GM15510 (cell line): ENCODE measurements around the gene NCAPG2.

ENCODE experiments used
- POLR2A ChIP-seq: IDR thresholded peaks from 3 replicates; pipeline ENCODE4 v1.6.1; 2011; ENCODE audit warnings: borderline replicate concordance; ENCODE audit not compliant: insufficient read length; ENCODE audit errors: extremely low read depth

Gene NCAPG2

DNA sequence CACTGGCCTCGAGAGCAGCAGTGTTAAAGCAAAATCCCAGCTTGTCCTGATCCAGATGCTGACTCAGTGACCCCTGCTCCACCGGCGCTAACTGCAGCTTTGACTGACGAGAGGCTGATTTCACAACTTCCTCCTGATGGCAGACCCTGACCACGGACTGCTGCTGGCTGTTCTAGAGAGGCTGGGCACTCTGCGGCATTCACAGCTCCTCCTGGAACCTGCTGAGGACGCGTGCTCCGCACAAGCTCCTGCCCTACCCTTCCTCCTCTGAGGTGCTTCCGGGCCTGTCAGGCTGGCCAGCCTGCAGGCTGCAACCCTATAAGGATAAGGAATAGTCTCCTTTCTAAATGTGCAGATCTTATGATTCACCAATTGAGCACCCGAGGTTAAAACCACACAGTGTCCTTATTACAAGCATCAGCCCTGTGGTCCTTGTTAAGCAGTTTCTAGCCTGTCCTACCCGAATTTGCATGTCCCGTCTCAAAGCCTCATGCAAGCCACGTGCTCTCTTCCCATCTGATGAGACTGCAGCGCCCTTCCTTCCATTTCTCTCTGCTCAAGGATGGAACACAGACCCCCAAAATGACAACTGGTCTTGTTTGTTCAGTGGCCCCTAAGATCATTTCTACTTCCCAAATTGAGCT, 35.5 kb upstream of the NCAPG2 start:
- TF ChIP-seq POLR2A = no peak

DNA sequence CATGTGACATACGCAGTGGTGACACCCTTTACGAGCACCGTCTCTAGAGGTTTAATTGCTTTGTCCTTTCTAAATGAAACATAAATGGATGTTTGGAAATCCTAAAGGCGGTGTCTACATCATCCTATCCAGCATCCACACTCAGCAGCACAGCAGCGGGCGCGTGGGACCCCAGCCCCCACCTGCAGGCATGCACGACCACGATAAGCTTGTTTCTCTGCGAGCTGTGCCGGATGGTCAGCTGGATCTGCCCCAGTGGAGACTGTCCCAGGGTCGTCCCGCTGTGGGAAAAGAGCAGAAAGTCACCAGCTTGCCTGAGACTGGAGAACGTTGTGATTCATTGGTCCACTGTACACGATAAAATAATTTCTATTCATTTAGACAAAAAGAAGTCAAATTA, 34.2 kb upstream of the NCAPG2 start:
- no peak for TF ChIP-seq POLR2A

DNA sequence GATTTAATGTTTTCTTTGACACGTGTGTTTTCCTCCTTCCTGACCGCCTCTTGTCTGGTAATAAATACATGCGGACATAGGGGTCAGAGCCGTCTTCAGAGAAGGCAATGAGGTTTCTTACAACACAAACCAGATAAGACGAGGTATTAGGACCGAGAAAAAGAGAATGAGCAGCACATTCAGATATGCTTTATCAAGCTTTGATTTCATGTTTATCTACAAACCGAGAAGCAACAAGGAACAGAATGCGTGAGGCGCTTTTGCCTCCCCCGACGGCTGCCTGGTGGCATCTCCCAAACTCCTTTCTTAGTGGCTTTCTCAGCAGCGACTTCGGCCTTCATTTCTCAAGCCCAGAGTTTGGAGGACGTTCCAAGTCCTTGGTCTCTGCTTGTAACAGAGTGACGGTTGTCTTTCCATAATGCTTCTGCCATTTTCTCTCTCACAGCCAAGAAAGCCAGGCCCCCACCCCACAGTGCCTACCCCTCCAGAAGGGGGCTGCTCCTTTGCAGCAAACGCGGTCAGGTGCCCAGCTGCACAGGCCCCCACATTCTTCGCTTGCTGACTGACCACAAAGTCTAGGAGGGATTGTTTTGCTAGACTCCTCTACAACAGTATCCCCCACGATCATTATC, 32.6 kb upstream of the NCAPG2 start:
- no peak for TF ChIP-seq POLR2A

GRCh38 chr7:158735935-158736334, 31.3 kb upstream of the NCAPG2 start:
- no peak for TF ChIP-seq POLR2A

DNA sequence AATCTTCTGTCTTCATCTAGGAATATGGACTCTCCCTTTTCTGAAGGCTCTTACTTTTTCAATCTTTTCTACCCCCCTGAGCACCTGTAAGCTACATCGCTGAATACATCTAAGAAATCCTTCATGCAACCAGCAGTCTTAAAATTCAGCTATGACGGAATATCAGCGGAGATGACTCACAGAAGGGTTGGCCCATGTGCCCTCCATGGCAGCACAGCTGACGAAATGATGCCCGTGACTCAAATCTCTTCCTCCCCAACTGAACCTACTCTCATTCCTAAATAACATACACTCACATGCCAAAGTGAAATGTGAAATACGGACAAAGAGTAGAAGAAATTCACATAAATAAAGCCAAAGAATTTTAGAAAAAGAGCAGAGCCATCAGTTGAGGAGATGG, 30.3 kb upstream of the NCAPG2 start:
- no peak for TF ChIP-seq POLR2A

DNA sequence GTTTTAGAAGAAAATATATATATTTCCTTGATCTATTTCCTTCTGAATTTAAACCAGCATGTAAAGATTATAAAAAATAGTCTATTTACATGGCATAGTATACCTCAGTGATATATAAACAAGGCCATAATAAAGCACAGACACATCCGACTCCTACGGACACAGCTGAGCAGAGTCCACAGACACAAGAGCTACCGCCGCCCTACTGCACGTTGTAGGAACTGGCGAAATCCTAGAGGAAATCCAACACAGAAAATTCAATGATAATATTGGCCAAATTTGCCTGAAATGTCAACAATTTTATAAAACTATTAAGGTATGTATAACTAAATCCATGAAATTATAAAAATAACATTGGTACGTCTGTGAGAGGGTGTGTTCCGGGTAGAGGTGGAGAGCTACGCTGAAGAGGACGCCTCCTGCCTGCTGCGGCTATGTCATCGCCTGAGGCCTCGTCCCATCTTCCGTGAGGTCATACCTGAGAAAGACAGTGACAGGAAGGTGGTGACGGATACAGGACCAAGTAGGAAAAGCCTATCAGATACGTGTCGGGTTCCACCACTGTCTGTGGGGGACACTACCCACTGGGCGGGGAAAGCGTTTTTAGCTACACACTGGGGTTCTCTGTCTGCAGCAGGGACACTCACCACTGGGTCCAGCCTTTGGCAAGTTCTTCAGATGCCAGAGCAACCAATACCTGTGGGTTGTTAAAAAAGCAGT, 29.3 kb upstream of the NCAPG2 start:
- no peak for TF ChIP-seq POLR2A

DNA sequence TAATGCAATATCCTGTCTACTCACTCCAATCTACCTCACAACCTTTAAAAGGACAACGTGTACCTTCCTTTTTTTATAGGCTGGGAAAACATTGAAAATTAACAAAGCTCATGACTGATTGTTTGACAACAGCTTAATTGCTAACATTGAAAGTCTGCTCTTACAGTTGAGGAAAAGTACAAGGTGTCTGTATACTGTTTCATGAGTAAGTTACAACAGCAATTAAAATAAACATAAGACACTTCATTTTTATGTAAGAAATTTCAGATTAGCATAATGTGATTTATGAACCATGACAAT, 28.6 kb upstream of the NCAPG2 start:
- no peak for TF ChIP-seq POLR2A

- no peak for TF ChIP-seq POLR2A
Observed at GRCh38 chr7:158732494-158733219, 28.1 kb upstream of the NCAPG2 start.

GRCh38 chr7:158731761-158732160, 27.2 kb upstream of the NCAPG2 start:
- TF ChIP-seq POLR2A = no peak

DNA sequence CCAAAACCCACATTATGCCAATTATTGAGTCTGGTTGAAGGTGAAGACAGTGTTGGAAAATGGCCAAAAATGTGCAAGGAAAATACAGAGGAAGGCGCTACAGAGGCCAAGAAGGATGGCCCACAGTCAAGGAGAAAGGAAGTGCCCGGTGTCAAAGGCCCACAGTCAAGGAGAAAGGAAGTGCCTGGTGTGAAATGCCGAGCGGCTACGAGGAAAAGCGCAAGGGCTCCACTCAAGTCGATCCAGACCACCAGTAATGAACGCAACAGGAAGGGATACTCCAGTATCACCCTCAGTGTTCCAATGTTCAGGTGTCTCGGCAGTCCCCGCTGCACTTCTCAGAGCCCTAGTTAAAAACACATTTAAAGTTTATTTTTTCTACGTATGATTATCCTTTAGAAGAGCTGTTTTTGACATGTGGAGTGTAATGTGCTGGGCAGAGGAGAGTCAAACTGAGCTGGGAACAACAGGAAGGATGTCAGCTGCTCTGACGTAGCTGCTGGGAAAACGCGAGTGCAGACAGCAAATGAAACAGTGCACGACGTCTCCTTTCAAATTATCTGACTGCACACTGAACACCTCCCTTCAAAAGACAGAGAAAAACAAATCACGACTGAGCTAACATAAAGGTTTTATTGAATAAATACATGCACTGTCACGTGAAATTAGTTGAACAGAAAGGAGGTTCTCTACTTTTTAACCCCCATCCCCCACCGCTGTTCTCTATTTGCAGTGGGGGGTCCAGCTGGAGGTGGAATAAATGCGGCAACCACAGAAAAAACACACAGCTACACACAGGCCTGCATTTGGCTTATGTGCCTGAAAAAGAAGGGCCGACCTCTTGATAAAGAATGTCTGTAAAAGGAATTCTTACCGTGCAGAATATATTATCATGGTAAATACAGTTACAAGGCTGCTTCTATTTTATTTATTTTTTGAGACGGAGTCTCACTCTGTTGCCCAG, 26.1 kb upstream of the NCAPG2 start:
- no peak for TF ChIP-seq POLR2A

DNA sequence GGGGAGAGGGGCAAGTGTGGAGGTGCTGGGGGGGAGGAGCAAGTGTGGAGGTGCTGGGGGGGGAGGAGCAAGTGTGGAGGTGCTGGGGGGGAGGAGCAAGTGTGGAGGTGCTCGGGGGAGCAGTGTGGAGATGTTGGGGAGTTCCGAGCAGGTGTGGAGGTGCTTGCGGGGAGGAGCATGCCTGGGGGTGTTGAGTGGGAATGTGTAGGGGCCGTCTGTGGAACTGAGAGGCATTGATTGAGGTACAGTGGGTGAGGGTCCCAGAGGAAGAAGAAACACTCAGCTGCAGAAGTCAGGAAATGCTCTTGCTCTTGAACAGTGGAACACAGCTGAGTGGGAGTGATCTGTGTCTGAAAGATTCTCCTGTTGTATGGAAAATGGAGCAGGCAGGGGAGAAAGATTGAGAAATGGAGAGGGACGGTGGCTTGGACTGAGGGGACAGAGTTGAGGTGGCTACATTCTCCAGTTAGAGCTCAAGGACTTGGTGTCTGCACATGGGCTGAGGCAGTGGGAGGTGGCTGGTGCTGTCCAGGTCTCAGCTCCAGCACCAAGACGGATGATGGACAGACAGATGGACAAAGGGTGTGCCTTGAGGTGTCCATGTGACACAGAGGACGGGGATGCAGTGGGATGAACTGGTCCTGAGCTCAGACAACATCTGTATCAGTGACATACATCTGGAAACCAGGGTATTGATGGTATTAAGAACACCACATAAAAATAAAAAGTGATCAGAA, 25.2 kb upstream of the NCAPG2 start:
- no peak for TF ChIP-seq POLR2A

DNA sequence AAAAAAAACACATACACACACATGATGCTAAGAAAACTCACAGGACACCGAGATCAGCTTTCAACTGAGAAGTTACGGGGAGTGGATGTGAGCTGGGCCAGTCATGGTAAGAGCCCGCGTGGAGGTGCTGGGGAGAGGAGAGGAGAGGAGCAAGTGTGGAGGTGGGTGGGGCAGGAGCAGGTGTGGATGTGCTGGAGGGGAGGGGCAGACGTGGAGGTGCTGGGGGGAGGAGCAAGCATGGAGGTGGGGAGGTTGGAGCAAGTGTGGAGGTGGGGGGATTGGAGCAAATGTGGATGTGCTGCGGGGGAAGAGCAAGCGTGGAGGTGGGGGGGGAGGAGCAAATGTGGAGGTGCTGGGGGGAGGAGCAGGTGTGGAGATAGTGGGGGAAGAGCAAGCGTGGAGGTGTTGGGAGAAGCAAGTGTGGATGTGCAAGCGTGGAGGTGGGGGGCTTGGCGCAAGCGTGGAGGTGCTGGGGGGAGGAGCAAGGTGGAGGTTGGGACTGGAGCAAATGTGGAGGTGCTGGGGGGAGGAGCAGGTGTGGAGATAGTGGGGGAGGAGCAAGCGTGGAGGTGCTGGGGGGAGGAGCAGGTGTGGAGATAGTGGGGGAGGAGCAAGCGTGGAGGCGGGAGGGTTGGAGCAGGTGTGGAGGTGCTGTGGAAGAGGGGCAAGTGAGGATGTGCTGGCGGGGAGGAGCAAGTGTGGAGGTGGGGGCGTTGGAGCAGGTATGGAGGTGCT, 24.5 kb upstream of the NCAPG2 start:
- no peak for TF ChIP-seq POLR2A

- TF ChIP-seq POLR2A = no peak
Observed at GRCh38 chr7:158727690-158728089, 23.1 kb upstream of the NCAPG2 start.
